Fibroblast of pulmonary artery (primary cell): Measurements from ENCODE around the gene THSD7A.

ENCODE experiments used
- DNase-seq: peaks from one replicate; pipeline ENCODE4 v3.0.0-alpha.2; 2010; ENCODE audit warnings: low read depth
- H3K4me3 ChIP-seq: replicated peaks from 2 replicates; pipeline ENCODE4 v1.5.1; 2011; ENCODE audit warnings: low read depth, mild to moderate bottlenecking, control low read depth, low read length, moderate library complexity
- TF ChIP-seq, protein P1 (sequence below): IDR thresholded peaks from 2 replicates; pipeline ENCODE4 v1.5.1; 2011; ENCODE audit warnings: mild to moderate bottlenecking, control low read depth, low read length, inconsistent platforms; ENCODE audit errors: missing control alignments

THSD7A gene

DNA sequence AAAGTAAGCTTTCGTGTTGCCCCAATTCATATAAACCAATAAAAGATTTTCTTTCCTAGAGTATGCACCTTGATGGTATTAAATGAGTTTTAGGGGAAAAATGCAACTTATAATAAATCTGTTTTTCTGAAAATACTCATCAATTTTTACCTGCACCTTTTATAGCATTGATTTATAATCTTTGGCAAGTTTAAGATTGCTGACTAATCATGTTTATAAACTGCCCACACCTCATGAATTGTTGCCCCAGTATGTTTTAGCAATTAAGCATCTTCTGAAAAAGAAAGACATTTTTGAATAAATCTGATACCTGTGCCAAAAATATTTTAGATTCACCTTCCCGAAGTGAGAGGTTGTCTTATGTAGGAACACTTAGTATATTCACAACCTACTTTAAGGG is 420.0 kb downstream of the THSD7A start:
- no peak overlapping the region for H3K4me3 ChIP-seq
- TF ChIP-seq, protein P1, sequence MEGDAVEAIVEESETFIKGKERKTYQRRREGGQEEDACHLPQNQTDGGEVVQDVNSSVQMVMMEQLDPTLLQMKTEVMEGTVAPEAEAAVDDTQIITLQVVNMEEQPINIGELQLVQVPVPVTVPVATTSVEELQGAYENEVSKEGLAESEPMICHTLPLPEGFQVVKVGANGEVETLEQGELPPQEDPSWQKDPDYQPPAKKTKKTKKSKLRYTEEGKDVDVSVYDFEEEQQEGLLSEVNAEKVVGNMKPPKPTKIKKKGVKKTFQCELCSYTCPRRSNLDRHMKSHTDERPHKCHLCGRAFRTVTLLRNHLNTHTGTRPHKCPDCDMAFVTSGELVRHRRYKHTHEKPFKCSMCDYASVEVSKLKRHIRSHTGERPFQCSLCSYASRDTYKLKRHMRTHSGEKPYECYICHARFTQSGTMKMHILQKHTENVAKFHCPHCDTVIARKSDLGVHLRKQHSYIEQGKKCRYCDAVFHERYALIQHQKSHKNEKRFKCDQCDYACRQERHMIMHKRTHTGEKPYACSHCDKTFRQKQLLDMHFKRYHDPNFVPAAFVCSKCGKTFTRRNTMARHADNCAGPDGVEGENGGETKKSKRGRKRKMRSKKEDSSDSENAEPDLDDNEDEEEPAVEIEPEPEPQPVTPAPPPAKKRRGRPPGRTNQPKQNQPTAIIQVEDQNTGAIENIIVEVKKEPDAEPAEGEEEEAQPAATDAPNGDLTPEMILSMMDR = no peak
- DNase-seq = no peak

DNA sequence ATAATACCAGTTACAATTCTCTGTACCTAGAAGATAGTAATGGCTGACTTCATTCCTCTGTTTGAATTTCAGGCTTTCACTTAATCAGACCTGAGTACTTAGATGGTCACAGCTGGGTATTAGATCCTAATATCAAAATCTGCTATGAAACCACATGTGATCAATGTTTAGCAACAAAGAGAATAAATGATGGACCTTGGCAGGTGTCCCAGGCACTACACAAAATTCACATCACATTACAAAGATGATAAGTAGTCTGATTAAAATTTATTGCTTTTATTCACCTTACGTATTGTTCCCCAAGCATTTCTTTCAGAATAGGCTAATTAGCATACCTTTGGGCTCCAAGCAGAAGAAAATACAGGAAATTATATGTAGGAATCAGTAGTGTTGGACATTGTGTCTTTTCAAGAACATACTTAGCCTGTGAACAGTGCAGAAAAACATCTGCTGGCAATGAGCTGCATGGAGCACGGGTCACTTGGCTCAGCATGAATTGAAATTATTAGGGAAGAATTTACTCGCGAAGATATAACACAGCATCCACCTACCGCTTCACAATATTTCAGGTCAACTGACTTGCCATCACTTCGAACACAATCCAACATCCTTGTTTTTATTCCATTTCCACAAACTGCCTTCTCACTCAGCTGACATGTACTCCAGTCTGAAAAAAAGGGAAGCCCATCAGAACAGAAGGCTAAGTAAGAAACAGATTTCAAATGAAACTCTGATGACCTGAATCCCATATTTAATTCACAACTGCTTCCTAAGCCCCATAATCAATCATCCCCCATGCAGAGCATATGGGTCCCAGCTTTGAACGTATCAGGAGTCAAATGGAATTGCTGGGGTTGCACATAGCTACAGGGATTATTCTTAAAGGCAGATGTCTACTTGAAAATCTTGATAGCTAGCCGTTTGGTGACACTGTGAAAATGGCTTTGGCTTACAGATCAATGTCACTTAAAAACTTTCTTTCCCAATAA is 421.0 kb downstream of the THSD7A start:
- TF ChIP-seq, protein P1 = no peak
- no peak overlapping the region for H3K4me3 ChIP-seq
- DNase-seq = no peak

DNA sequence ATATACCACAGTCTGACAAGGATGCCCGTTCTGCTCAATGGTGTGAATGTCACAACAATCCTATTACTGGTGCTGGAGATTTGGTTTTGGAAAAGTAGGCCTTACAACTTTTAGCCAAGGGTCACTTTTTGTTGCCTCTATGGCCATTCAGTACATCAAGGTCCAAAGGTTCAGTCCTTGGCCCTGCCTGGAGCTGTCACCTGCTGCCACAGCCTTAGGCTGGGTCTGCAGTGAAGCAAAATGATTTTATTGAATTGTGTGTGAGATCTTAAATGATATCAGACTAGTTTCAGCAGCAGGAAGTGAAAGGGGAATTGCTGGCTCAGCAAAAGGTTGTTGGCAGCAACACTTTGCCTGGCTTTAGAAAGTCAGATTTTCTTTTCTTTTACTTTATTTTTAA is 427.6 kb downstream of the THSD7A start:
- H3K4me3 ChIP-seq = no peak overlapping the region
- TF ChIP-seq, protein P1 = no peak
- DNase-seq = no peak

DNA sequence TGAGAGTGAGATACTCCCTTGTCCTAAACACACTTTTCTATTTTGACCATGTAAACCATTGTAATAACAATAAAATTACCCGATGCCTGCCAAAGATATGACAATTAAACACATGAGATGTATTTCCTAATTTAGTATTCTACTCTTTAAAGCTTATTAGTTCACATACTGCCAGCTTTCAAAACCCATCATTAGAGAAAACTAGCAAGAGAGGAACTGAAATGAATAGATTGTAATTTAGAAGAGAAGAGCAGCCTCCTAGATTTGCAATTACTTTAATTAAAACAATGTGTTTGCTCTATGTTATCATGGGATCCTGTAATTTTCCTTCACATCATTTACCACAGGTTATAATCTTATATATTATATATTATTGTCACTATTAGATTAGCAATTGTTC is 428.2 kb downstream of the THSD7A start:
- no peak for DNase-seq
- H3K4me3 ChIP-seq = no peak overlapping the region
- TF ChIP-seq, protein P1 = no peak

DNA sequence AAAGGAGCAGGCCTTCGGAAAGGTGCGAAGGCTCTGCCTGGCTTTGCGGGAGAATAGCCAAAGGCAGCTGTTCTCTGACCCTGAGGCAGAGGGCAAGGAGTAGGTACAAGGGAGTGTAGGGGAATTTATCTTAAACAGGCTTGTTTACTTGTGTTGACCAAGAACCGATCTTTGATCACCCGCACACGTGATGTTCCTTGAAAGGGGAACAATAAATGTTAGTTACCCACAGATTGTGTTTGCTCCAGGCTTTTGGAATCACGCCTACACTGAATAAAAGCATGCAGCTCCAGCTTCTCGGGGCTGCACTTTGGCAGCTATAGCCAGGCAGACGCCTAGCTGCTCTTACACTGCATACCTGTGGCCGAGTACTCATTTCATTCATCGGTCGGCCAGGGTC is 437.6 kb downstream of the THSD7A start:
- no peak for DNase-seq
- H3K4me3 ChIP-seq = no peak overlapping the region
- TF ChIP-seq, protein P1 = no peak

DNA sequence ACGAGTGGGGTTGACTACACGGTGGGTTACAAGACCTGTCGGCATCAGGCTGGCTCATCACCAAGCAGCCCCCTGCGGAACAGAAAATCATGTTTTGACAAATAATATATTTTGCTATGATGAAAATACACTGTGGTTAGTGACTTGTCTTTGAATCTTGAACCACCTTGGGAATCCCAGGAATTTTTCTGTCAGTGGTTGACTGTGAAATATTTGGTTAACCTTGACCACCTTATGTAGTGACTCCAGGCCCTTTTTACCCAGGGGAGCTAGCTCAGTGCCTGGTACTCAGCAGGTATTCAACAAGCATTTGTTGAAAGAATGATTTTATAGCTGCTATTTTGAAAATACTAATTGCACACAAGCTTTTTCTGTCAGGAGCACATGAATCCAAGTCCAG is 452.4 kb downstream of the THSD7A start:
- TF ChIP-seq, protein P1 = no peak

More for the DNA sequence above, 452.4 kb downstream of the THSD7A start:
- no peak for DNase-seq
- no peak overlapping the region for H3K4me3 ChIP-seq
